22Rv1 (cell line): ENCODE results near the gene ZBTB20.

Experiments used
- ZFX ChIP-seq: fragments of 450-650 bp; IDR thresholded peaks from 2 replicates; pipeline ENCODE4 v1.6.1; 2017; ENCODE audit warnings: antibody characterized with exemption, borderline replicate concordance
- TF ChIP-seq, protein P1 (sequence below): fragments of 450-650 bp; IDR thresholded peaks from 2 replicates; pipeline ENCODE4 v1.5.1; 2017; ENCODE audit warnings: mild to moderate bottlenecking

DNA sequence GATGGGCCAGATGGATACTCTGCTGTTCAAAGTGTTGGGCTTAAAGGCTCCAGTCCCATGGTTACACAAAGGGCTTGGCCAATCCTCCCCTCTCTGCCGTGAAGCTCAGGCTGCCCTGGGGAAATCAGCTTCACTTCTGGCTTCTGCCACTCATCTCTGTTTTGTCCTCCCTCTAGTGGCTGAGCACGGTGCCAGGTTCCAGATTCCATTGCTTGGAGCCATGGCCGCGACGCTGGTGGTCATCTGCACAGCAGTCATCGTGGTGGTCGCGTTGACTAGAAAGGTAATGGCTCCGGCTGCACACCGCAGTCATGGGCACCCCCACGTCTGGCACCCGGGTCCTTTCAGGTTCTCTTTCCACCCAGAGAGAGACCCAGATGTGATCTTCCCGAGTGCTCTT is 847.7 kb downstream of the ZBTB20 start:
- TF ChIP-seq, protein P1, sequence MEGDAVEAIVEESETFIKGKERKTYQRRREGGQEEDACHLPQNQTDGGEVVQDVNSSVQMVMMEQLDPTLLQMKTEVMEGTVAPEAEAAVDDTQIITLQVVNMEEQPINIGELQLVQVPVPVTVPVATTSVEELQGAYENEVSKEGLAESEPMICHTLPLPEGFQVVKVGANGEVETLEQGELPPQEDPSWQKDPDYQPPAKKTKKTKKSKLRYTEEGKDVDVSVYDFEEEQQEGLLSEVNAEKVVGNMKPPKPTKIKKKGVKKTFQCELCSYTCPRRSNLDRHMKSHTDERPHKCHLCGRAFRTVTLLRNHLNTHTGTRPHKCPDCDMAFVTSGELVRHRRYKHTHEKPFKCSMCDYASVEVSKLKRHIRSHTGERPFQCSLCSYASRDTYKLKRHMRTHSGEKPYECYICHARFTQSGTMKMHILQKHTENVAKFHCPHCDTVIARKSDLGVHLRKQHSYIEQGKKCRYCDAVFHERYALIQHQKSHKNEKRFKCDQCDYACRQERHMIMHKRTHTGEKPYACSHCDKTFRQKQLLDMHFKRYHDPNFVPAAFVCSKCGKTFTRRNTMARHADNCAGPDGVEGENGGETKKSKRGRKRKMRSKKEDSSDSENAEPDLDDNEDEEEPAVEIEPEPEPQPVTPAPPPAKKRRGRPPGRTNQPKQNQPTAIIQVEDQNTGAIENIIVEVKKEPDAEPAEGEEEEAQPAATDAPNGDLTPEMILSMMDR, result peak; percentile 79
- TF ChIP-seq ZFX, result no peak
